ENCODE data around the gene EXOC6B.

DNA sequence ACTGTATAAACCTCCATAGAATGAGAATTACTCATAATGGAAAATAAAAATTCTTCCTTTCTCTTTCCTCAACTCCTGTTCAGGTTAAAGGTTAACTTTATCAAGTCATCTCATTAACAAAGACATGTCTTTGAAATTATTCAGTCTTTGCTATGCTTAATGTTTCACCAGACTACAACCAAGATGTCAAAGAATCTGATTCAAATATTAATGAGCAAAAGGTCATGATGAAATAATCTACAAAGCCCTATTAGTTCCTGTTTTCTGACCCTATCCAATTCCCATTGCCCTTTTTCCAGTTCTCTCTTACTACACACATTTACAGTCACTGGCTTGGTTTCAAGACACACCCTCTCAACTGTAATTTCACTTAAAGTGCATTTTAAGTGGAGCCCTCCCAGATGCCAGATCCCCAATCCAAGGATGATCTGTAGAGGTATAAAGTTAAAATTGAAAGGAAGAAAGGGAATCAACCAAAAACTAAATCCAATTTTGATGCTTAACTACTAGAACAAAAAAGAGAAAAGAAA lies 431.2 kb downstream of the EXOC6B start:
- TF ChIP-seq POLR2A (IDR thresholded peaks at IDR 0.05) = no peak
- TF ChIP-seq, protein P1, sequence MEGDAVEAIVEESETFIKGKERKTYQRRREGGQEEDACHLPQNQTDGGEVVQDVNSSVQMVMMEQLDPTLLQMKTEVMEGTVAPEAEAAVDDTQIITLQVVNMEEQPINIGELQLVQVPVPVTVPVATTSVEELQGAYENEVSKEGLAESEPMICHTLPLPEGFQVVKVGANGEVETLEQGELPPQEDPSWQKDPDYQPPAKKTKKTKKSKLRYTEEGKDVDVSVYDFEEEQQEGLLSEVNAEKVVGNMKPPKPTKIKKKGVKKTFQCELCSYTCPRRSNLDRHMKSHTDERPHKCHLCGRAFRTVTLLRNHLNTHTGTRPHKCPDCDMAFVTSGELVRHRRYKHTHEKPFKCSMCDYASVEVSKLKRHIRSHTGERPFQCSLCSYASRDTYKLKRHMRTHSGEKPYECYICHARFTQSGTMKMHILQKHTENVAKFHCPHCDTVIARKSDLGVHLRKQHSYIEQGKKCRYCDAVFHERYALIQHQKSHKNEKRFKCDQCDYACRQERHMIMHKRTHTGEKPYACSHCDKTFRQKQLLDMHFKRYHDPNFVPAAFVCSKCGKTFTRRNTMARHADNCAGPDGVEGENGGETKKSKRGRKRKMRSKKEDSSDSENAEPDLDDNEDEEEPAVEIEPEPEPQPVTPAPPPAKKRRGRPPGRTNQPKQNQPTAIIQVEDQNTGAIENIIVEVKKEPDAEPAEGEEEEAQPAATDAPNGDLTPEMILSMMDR (IDR thresholded peaks at IDR 0.05) = no peak
